ENCODE measurements around the gene COPG1.
"Not testable (repeated sequence)": the region's sequence is repeated elsewhere in the genome, so short reads cannot be mapped to it uniquely, and the experiment has no call there.

COPG1 gene

GRCh38 chr3:129240436-129240835 is 9.0 kb upstream of the COPG1 start:
- no peak overlapping the region for H3K4me3 ChIP-seq (replicated peaks; ENCODE audit: low read depth, low read length)
- no peak for DNase-seq (ENCODE audit: low read depth)
- TF ChIP-seq, protein P1, sequence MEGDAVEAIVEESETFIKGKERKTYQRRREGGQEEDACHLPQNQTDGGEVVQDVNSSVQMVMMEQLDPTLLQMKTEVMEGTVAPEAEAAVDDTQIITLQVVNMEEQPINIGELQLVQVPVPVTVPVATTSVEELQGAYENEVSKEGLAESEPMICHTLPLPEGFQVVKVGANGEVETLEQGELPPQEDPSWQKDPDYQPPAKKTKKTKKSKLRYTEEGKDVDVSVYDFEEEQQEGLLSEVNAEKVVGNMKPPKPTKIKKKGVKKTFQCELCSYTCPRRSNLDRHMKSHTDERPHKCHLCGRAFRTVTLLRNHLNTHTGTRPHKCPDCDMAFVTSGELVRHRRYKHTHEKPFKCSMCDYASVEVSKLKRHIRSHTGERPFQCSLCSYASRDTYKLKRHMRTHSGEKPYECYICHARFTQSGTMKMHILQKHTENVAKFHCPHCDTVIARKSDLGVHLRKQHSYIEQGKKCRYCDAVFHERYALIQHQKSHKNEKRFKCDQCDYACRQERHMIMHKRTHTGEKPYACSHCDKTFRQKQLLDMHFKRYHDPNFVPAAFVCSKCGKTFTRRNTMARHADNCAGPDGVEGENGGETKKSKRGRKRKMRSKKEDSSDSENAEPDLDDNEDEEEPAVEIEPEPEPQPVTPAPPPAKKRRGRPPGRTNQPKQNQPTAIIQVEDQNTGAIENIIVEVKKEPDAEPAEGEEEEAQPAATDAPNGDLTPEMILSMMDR (IDR thresholded peaks at IDR 0.05; ENCODE audit: low read length, missing control alignments) = no peak

DNA sequence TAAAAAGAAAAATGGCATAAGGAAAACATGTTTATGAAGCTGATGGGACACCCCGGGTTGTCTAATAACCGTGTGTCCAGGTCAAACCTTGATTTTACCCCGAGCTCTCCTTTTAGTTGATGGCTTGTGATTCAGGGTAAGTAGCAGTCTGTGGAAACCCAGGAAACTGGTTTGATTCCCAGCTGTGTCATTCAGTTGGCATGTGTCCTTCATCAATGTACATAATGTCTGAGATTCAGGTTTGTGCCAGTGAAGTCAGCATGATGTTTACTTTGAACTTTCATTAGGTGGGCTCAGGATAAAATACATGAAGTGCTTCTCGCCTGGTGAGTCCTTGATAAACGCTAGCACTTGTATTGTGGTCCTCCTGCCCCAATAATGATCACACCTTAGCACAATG is 4.3 kb upstream of the COPG1 start:
- TF ChIP-seq, protein P1 (IDR thresholded peaks at IDR 0.05; ENCODE audit: low read length, missing control alignments) = no peak
- H3K4me3 ChIP-seq (replicated peaks; ENCODE audit: low read depth, low read length) = no peak overlapping the region
- no peak for DNase-seq (ENCODE audit: low read depth)

DNA sequence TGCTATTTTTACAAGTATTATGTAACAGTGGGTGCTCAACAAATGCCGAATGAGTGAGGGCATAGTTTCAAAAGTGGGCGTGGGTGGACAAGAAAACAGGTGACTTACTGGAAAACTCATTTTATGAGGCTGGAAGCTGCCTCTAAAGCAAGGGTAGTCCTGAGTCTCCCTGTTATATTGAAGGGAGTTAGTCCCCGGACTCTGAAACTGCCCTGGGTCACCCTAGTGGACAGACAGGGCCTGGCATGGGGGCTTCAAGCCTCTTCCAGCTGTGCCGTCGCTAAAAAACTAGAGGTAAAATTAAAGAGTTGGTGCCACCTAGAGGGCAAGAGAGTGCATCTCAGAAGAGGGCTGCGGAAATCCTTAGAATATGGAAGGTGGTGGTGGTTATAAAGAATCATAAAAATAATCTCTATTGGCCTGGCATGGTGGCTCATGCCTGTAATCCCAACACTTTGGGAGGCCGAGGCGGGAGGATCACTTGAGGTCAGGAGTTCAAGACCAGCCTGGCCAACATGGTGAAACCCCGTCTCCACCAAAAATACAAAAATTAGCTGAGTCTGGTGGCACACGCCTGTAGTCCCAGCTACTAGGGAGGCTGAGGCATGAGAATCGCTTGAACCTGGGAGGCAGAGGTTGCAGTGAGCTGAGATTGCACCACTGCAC is 3.6 kb upstream of the COPG1 start:
- peak; percentile 93 for DNase-seq (ENCODE audit: low read depth)
- TF ChIP-seq, protein P1 (IDR thresholded peaks at IDR 0.05; ENCODE audit: low read length, missing control alignments) = peak; percentile 92
- H3K4me3 ChIP-seq (replicated peaks; ENCODE audit: low read depth, low read length) = not testable (repeated sequence)

DNA sequence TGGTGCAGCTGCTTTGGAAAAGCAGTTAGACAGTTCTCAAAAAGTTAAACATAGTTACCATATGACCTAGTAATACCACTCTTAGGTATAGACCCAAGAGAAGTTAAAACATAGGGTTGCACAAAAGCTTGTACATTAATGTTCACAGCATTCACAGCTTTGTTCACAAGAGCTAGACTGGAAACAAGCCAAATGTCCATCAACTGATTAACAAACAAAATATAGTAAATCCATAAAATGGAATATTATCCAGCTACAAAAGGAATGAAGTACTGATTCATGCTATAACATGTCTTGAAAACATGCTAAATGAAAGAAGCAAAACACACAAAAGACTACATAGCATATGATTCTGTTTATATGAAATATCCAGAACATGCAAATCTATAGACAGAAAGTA is 2.8 kb upstream of the COPG1 start:
- TF ChIP-seq, protein P1 (IDR thresholded peaks at IDR 0.05; ENCODE audit: low read length, missing control alignments) = no peak
- H3K4me3 ChIP-seq (replicated peaks; ENCODE audit: low read depth, low read length) = no peak overlapping the region
- no peak for DNase-seq (ENCODE audit: low read depth)

DNA sequence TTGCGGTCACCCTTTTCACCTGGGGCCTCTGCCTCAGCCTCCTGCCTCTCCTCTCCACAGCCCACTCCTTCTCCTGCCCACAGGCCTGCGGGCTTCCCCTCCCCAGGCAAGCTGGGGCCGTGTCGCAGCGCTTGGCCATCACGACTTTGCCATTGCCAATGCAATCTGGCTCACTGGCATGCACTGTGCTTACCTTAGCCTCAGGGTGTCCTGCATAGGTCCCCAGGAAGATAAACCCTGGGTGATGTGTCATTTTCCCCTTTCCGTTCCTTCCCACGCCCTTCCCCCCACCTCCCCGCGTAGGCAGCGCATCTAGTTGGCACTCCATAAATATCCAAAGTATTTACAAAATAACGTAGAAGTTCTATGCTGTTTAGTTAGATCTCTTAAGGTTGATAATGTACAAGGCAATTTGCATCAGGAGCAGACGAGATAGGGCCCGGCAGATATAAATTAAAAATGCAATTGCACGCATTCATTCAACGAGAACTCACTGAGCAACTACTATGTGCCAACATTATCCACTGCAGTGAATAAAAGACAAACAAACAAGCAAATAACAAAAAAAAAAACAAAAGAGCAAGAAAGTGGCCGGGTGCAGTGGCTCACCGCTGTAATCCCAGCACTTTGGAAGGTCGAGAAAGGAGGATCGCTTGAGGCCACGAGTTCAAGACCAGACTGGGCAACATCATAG is 973 bp upstream of the COPG1 start:
- peak overlapping the region; percentile 99 for H3K4me3 ChIP-seq (replicated peaks; ENCODE audit: low read depth, low read length)
- TF ChIP-seq, protein P1 (IDR thresholded peaks at IDR 0.05; ENCODE audit: low read length, missing control alignments) = no peak
- DNase-seq (ENCODE audit: low read depth) = no peak

DNA sequence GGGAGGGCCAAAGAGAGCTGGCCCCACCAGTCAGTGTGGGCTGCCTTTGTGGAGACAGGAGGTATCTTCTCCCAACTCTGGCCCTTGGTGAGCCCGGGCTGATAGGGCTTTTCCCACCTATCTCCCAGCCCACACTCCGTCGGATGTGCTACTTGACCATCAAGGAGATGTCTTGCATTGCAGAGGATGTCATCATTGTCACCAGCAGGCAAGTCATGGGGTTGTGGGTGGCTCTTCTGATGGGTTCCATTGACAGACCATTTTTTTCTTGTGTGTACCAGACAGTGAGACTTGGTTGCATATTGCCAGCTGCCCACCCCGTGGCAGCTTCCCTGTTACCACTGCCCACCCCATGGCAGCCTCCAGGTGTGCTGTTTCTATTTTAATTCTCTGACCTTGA is 3.3 kb downstream of the COPG1 start:
- TF ChIP-seq, protein P1 (IDR thresholded peaks at IDR 0.05; ENCODE audit: low read length, missing control alignments) = no peak
- no peak overlapping the region for H3K4me3 ChIP-seq (replicated peaks; ENCODE audit: low read depth, low read length)
- DNase-seq (ENCODE audit: low read depth) = no peak

Measured in fibroblast of pulmonary artery (primary cell).